Caco-2 (cell line): ENCODE data around the gene CCIN. TPM values are rescaled to one million over a fixed set of nuclear protein-coding genes. Genes with fewer than 3 reads are reported as not detected.
"Not testable (repeated sequence)": the region's sequence is repeated elsewhere in the genome, so short reads cannot be mapped to it uniquely, and the experiment has no call there.

Experiments
- BruUV-seq: library from RNA; stranded (reverse); fragments of 400-500 nt; replicated peaks from 2 replicates; lab custom pipeline; 2021; lab: Mats Ljungman, UMichigan
- CTCF ChIA-PET: fragments of 300-600 bp; sonication (Branson Sonifier 250); formaldehyde crosslinking; loops from one replicate; lab custom pipeline; 2022; ENCODE audit warnings: antibody characterized with exemption; lab: Charles Lee
- POLR2A ChIA-PET: fragments of 300-600 bp; sonication (Branson Sonifier 250); formaldehyde crosslinking; loops from one replicate; lab custom pipeline; 2022; ENCODE audit warnings: antibody characterized with exemption; lab: Charles Lee
- DNase-seq, 2 experiments: peaks; one replicate each; pipeline versions ENCODE4 v3.0.0 to v3.0.0-alpha.2; 2020 to 2022
- H3K27me3 ChIP-seq: replicated peaks from 2 replicates; pipeline ENCODE4 v1.6.0; 2011; ENCODE audit warnings: low read length; ENCODE audit not compliant: control insufficient read depth, insufficient read depth
- H3K36me3 ChIP-seq: 2 replicates; pipeline ENCODE4 v1.5.1; 2011; ENCODE audit warnings: low read length; ENCODE audit not compliant: control insufficient read depth, insufficient read depth
- H3K4me1 ChIP-seq: fragments of 250-450 bp; sonication (Bioruptor Pico); 2 replicates; pipeline ENCODE4 v1.5.1; 2020; ENCODE audit warnings: mild to moderate bottlenecking
- H3K4me3 ChIP-seq: 2 replicates; pipeline ENCODE4 v1.5.1; 2011; ENCODE audit warnings: low read depth, mild to moderate bottlenecking, control low read depth, low read length
- H3K9me3 ChIP-seq: fragments of 250-450 bp; sonication (Bioruptor Pico); 2 replicates; pipeline ENCODE4 v1.5.1; 2020; ENCODE audit warnings: mild to moderate bottlenecking, moderate library complexity
- H3K27ac Mint-ChIP-seq: one replicate; pipeline ENCODE4 v1.8.0; 2022; ENCODE audit warnings: mixed read lengths; ENCODE audit not compliant: unreplicated experiment
- H3K27me3 Mint-ChIP-seq: one replicate; pipeline ENCODE4 v1.8.0; 2022; ENCODE audit warnings: mixed read lengths; ENCODE audit not compliant: insufficient read depth, unreplicated experiment
- H3K36me3 Mint-ChIP-seq: one replicate; pipeline ENCODE4 v1.8.0; 2022; ENCODE audit warnings: mild to moderate bottlenecking, mixed read lengths; ENCODE audit not compliant: insufficient read depth, unreplicated experiment
- H3K4me1 Mint-ChIP-seq: one replicate; pipeline ENCODE4 v1.8.0; 2022; ENCODE audit warnings: low read depth, mixed read lengths; ENCODE audit not compliant: unreplicated experiment
- H3K4me3 Mint-ChIP-seq: one replicate; pipeline ENCODE4 v1.8.0; 2022; ENCODE audit warnings: mild to moderate bottlenecking, moderate library complexity, mixed read lengths; ENCODE audit not compliant: unreplicated experiment
- H3K9me3 Mint-ChIP-seq: one replicate; pipeline ENCODE4 v1.8.0; 2022; ENCODE audit warnings: mixed read lengths; ENCODE audit not compliant: unreplicated experiment
- CTCF ChIP-seq, 2 experiments: fragments of 200-600 bp in 1 of 2; IDR thresholded peaks; 1 replicate in 1 of 2; 2 replicates in 1 of 2; pipeline versions ENCODE4 v1.5.1 to v1.8.0; 2011 to 2022; ENCODE audit warnings: antibody characterized with exemption in 1 of 2, control low read depth in 1 of 2, inconsistent platforms in 1 of 2, low read depth in 1 of 2, low read length in 1 of 2, mild to moderate bottlenecking in 1 of 2, moderate library complexity in 1 of 2; ENCODE audit not compliant: insufficient read depth in 1 of 2, severe bottlenecking in 1 of 2, unreplicated experiment in 1 of 2
- intact Hi-C: fragments of 100-400 bp; cut with micrococcal nuclease; formaldehyde crosslinking; loops from one replicate; pipeline ENCODE4 v1.10.0; 2022; ENCODE audit not compliant: unreplicated experiment
- total RNA-seq: library from RNA; stranded (reverse); gene quantifications from 2 replicates; pipeline ENCODE4 v1.2.3, GENCODE V29; 2022

The CCIN gene
- total RNA-seq, 1 experiment from 2014 or later, result not detected

GRCh38 chr9:36129139-36129538 lies 40.0 kb upstream of the CCIN start:
- H3K36me3 ChIP-seq, result no peaks in the 10 kb centered on the region
- no peak overlapping the region for H3K4me3 ChIP-seq
- Mint-ChIP-seq H3K36me3 (no peaks in the 10 kb centered on the region), H3K9me3 (no peaks in the 10 kb centered on the region), H3K27me3 (no peaks in the 10 kb centered on the region), H3K27ac (no peak overlapping the region), H3K4me1 (no peaks in the 10 kb centered on the region), H3K4me3 (no peak overlapping the region)
- CTCF ChIA-PET, result no interaction called here
- BruUV-seq, result no TSS peak
- intact Hi-C loops, result no loop called here
- TF ChIP-seq CTCF (IDR thresholded peaks at IDR 0.05; ENCODE audit: insufficient read depth in 1 of 2, low read depth in 1 of 2, low read length in 1 of 2, severe bottlenecking in 1 of 2, unreplicated experiment in 1 of 2), result no peak
- POLR2A ChIA-PET, result no interaction called here
- DNase-seq, result no peak
- H3K9me3 ChIP-seq, result no peaks in the 10 kb centered on the region
- H3K27me3 ChIP-seq, result no peaks in the 10 kb centered on the region
- no peaks in the 10 kb centered on the region for H3K4me1 ChIP-seq

- intact Hi-C loops, result not testable (repeated sequence)
Measured at GRCh38 chr9:36131666-36132065, 37.5 kb upstream of the CCIN start.

GRCh38 chr9:36132086-36132485 lies 37.1 kb upstream of the CCIN start:
- ChIA-PET POLR2A (no interaction called here), CTCF (no interaction called here)
- H3K27ac Mint-ChIP-seq, result no peak overlapping the region
- Histone ChIP-seq H3K9me3 (no peaks in the 10 kb centered on the region), H3K4me3 (no peak overlapping the region), H3K4me1 (0 out of 2 replicates have a peak, but pooled peaks cover 5% of the 10 kb centered on the region), H3K36me3 (no peaks in the 10 kb centered on the region), H3K27me3 (no peaks in the 10 kb centered on the region; the same call in none of the 2 replicates)
- H3K4me3 Mint-ChIP-seq, result no peak overlapping the region
- no peaks in the 10 kb centered on the region for H3K27me3 Mint-ChIP-seq
- BruUV-seq, result no TSS peak
- peaks cover 1% of the 10 kb centered on the region for H3K36me3 Mint-ChIP-seq
- no peak for DNase-seq
- intact Hi-C loops, result no loop called here
- H3K9me3 Mint-ChIP-seq, result no peaks in the 10 kb centered on the region
- H3K4me1 Mint-ChIP-seq, result no peaks in the 10 kb centered on the region
- TF ChIP-seq CTCF (IDR thresholded peaks at IDR 0.05; ENCODE audit: insufficient read depth in 1 of 2, low read depth in 1 of 2, low read length in 1 of 2, severe bottlenecking in 1 of 2, unreplicated experiment in 1 of 2), result no peak

More at GRCh38 chr9:36131666-36132065, 37.5 kb upstream of the CCIN start:
- H3K4me3 ChIP-seq, H3K4me1 Mint-ChIP-seq, H3K4me1 ChIP-seq, H3K9me3 ChIP-seq, DNase-seq, H3K27ac Mint-ChIP-seq, H3K36me3 ChIP-seq, BruUV-seq, POLR2A ChIA-PET, H3K9me3 Mint-ChIP-seq, H3K36me3 Mint-ChIP-seq, H3K27me3 ChIP-seq, H3K4me3 Mint-ChIP-seq, H3K27me3 Mint-ChIP-seq: not testable (repeated sequence)
- CTCF ChIA-PET, result interaction anchor here (0.7 kb wide), 1 partner anchor 124 kb away, joined by 3 read pairs; no protein-coding TSS in a partner anchor
